Activated B cell treated with CpG ODN at 0.5 μM for 24 hours (primary cell): ENCODE measurements around the gene FCER2. TPM values are rescaled to one million over a fixed set of nuclear protein-coding genes. Genes with fewer than 3 reads are reported as not detected.
A peak's percentile ranks its signal among the peaks of the same experiment; 100 is the strongest.

Source experiments
- ATAC-seq: fragments of 200-7000 bp; cut with Tn5 transposase; one replicate; pipeline ENCODE4 v1.10.0; 2021; ENCODE audit warnings: low read depth, mild to moderate bottlenecking, moderate library complexity
- CTCF ChIA-PET: fragments of 350-600 bp; sonication (Branson Sonifier 250); formaldehyde crosslinking; loops from one replicate; lab custom pipeline; 2021; ENCODE audit warnings: antibody characterized with exemption; lab: Charles Lee
- POLR2A ChIA-PET: fragments of 350-600 bp; sonication (Branson Sonifier 250); formaldehyde crosslinking; loops from one replicate; lab custom pipeline; 2021; ENCODE audit warnings: antibody characterized with exemption; lab: Charles Lee
- DNase-seq: peaks from one replicate; pipeline ENCODE4 v3.0.0; 2022
- H3K27ac Mint-ChIP-seq: one replicate; pipeline ENCODE4 v1.8.0; 2020; ENCODE audit warnings: mixed read lengths
- H3K27me3 Mint-ChIP-seq: one replicate; pipeline ENCODE4 v1.8.0; 2021; ENCODE audit warnings: mixed read lengths
- H3K36me3 Mint-ChIP-seq: one replicate; pipeline ENCODE4 v1.8.0; 2021; ENCODE audit warnings: low read depth, mixed read lengths
- H3K4me1 Mint-ChIP-seq: one replicate; pipeline ENCODE4 v1.8.0; 2021; ENCODE audit warnings: mixed read lengths
- H3K4me3 Mint-ChIP-seq: one replicate; pipeline ENCODE4 v1.8.0; 2020; ENCODE audit warnings: mild to moderate bottlenecking, mixed read lengths
- H3K9me3 Mint-ChIP-seq: one replicate; pipeline ENCODE4 v1.8.0; 2020; ENCODE audit warnings: mixed read lengths
- CTCF ChIP-seq: fragments of 200-600 bp; IDR thresholded peaks from one replicate; pipeline ENCODE4 v1.8.0; 2022; ENCODE audit warnings: antibody characterized with exemption, mild to moderate bottlenecking
- intact Hi-C: fragments of 100-400 bp; cut with micrococcal nuclease; formaldehyde crosslinking; loops from one replicate; pipeline ENCODE4 v1.15.1; 2024
- total RNA-seq: library from RNA; stranded (reverse); gene quantifications from 2 replicates; pipeline ENCODE4 v1.2.3, GENCODE V29; 2022

Gene FCER2
- total RNA-seq, 1 donor from 2014 or later, result 193 TPM

GRCh38 chr19:7715671-7716070, 13.7 kb upstream of the FCER2 start:
- POLR2A ChIA-PET, result interaction anchor here (0.6 to 2.7 kb wide), 8 partner anchors 10 to 35 kb away, joined by 3 to 9 read pairs (median 4); partner anchors contain the start of genes FCER2 and TRAPPC5
- CTCF ChIA-PET, result no interaction called here
- Mint-ChIP-seq H3K36me3 (no peaks in the 10 kb centered on the region), H3K27me3 (no peaks in the 10 kb centered on the region), H3K9me3 (no peaks in the 10 kb centered on the region), H3K4me3 (no peak overlapping the region), H3K4me1 (peaks cover 63% of the 10 kb centered on the region), H3K27ac (peak overlapping the region; percentile 85)
- no peak for TF ChIP-seq CTCF
- ATAC-seq (no peak), DNase-seq (no peak)
- intact Hi-C loops, result loop anchor here (5.0 kb wide), 1 partner anchor 33 kb away; the partner anchor contains the start of gene TRAPPC5

- ChIA-PET POLR2A (interaction anchor here (0.7 to 1.6 kb wide), 5 partner anchors 9 to 40 kb away, joined by 3 to 11 read pairs (median 5); no protein-coding TSS in a partner anchor), CTCF (no interaction called here)
- Mint-ChIP-seq H3K9me3 (no peaks in the 10 kb centered on the region), H3K27ac (peak overlapping the region; percentile 79), H3K4me1 (peaks cover 79% of the 10 kb centered on the region), H3K27me3 (no peaks in the 10 kb centered on the region), H3K36me3 (no peaks in the 10 kb centered on the region), H3K4me3 (peak overlapping the region; percentile 30)
- intact Hi-C loops, result no loop called here
- TF ChIP-seq CTCF, result no peak
- DNase-seq (no peak), ATAC-seq (no peak)
These were observed 8.7 kb upstream of the FCER2 start for GRCh38 chr19:7710616-7711015.

GRCh38 chr19:7709932-7710460, 8.1 kb upstream of the FCER2 start:
- intact Hi-C loops, result no loop called here
- DNase-seq (no peak), ATAC-seq (no peak)
- no peak overlapping the region for H3K27ac Mint-ChIP-seq
- H3K27me3 Mint-ChIP-seq, result no peaks in the 10 kb centered on the region
- POLR2A ChIA-PET, result interaction anchor here (0.6 to 1.7 kb wide), 4 partner anchors 9 to 49 kb away, joined by 3 to 4 read pairs (median 3); no protein-coding TSS in a partner anchor
- peak overlapping the region; percentile 28 for H3K4me3 Mint-ChIP-seq
- H3K9me3 Mint-ChIP-seq, result no peaks in the 10 kb centered on the region
- no peak for TF ChIP-seq CTCF
- H3K4me1 Mint-ChIP-seq, result peaks cover 79% of the 10 kb centered on the region
- H3K36me3 Mint-ChIP-seq, result no peaks in the 10 kb centered on the region
- CTCF ChIA-PET, result interaction anchor here (1.3 kb wide), 1 partner anchor 29 kb away, joined by 3 read pairs; the partner anchor contains the start of gene TRAPPC5

GRCh38 chr19:7706955-7707456, 5.1 kb upstream of the FCER2 start:
- Mint-ChIP-seq H3K27me3 (no peaks in the 10 kb centered on the region), H3K36me3 (no peaks in the 10 kb centered on the region), H3K27ac (peak overlapping the region; percentile 97), H3K9me3 (no peaks in the 10 kb centered on the region), H3K4me3 (peak overlapping the region; percentile 78), H3K4me1 (peaks cover 89% of the 10 kb centered on the region)
- CTCF ChIA-PET, result interaction anchor here (2.0 kb wide), 1 partner anchor 26 kb away, joined by 10 read pairs; the partner anchor contains the start of gene TRAPPC5
- ATAC-seq (no peak), DNase-seq (peak; percentile 18)
- TF ChIP-seq CTCF, result no peak
- POLR2A ChIA-PET, result interaction anchor here (0.5 to 2.7 kb wide), 6 partner anchors 12 to 36 kb away, joined by 3 to 40 read pairs (median 17); partner anchors contain the start of genes CLEC4G and TRAPPC5
- intact Hi-C loops, result no loop called here
